NT2/D1 (cell line): ENCODE measurements around the gene TMEM45A.
"Not testable (repeated sequence)": the region's sequence is repeated elsewhere in the genome, so short reads cannot be mapped to it uniquely, and the experiment has no call there.

Experiments used
- DNase-seq: peaks from one replicate; pipeline ENCODE4 v3.0.0-alpha.2; 2011; ENCODE audit warnings: low read depth, low spot score
- H3K27me3 ChIP-seq: 2 replicates; pipeline ENCODE4 v1.6.0; 2011; ENCODE audit warnings: mild to moderate bottlenecking; ENCODE audit not compliant: insufficient read length, insufficient read depth
- H3K36me3 ChIP-seq: 2 replicates; pipeline ENCODE4 v1.6.1; 2011; ENCODE audit warnings: mild to moderate bottlenecking, low read length, mixed read lengths; ENCODE audit not compliant: insufficient read depth, insufficient read length
- H3K4me1 ChIP-seq: 2 replicates; pipeline ENCODE4 v1.5.1; 2011; ENCODE audit not compliant: insufficient read depth, insufficient read length
- H3K4me3 ChIP-seq: 2 replicates; pipeline ENCODE4 v1.5.1; 2011; ENCODE audit warnings: low read depth; ENCODE audit not compliant: insufficient read length
- H3K9ac ChIP-seq: 2 replicates; pipeline ENCODE4 v1.6.0; 2011; ENCODE audit warnings: low read depth; ENCODE audit not compliant: insufficient read length
- H3K9me3 ChIP-seq: 2 replicates; pipeline ENCODE4 v1.5.1; 2011; ENCODE audit warnings: mild to moderate bottlenecking, low read length; ENCODE audit not compliant: insufficient read depth
- SUZ12 ChIP-seq: IDR thresholded peaks from 2 replicates; pipeline ENCODE4 v1.6.1; 2011; ENCODE audit not compliant: insufficient read length, insufficient read depth; ENCODE audit errors: extremely low read depth
- YY1 ChIP-seq: IDR thresholded peaks from 2 replicates; pipeline ENCODE4 v1.6.1; 2011; ENCODE audit not compliant: insufficient read length, insufficient read depth
- ZNF274 ChIP-seq: IDR thresholded peaks from 2 replicates; pipeline ENCODE4 v1.6.1; 2011; ENCODE audit warnings: mild to moderate bottlenecking, low read depth, low read length

The TMEM45A gene

DNA sequence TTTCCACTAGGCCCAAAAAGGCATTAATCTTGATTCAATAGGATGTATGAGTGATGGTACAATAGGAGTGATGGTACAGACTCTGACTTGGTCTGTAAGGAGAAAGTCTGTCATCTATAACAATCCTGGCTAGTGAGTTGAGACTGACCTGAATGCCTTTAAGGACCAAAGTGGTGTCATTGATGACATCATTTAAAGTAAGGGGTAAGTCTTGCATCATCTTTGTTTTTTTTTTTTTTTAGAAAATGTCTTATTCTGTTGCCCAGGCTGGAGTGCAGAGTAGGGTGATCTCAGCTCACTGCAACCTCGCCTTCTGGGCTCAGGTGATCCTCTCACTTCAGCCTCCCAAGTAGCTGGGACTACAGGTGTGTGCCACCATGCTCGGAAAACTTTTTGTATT lies 5.6 kb upstream of the TMEM45A start:
- TF ChIP-seq ZNF274, result no peak
- TF ChIP-seq YY1, result no peak
- TF ChIP-seq SUZ12, result no peak
- H3K9me3 ChIP-seq, result no peaks in the 10 kb centered on the region
- no peaks in the 10 kb centered on the region for H3K36me3 ChIP-seq

DNA sequence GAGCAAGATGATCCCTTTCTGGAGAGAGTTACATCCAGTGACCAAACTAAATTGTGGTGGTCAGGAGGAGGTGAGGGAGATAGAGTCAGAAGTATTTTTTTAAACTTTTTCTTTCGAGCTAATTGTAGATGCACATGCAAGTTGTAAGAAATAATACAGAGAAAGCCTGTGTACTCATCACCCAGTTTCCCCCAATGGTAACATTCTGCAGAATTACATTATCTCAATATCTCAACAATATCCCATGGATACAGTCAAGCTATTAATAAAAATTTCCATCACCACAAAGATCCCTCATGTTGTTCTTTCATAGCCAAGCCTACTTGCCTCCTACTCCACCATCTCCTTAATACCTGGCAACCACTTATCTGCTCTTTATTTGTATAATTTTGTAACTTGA lies 3.3 kb upstream of the TMEM45A start:
- TF ChIP-seq SUZ12, result no peak
- no peak for TF ChIP-seq ZNF274
- H3K4me3 ChIP-seq, result no peak overlapping the region
- no peaks in the 10 kb centered on the region for H3K36me3 ChIP-seq
- H3K9ac ChIP-seq, result no peak overlapping the region
- DNase-seq, result no peak
- H3K9me3 ChIP-seq, result no peaks in the 10 kb centered on the region
- H3K27me3 ChIP-seq, result no peaks in the 10 kb centered on the region
- H3K4me1 ChIP-seq, result no peaks in the 10 kb centered on the region

More for the DNA sequence above, 5.6 kb upstream of the TMEM45A start:
- H3K4me1 ChIP-seq, result no peaks in the 10 kb centered on the region
- no peak overlapping the region for H3K9ac ChIP-seq
- H3K27me3 ChIP-seq, result no peaks in the 10 kb centered on the region
- no peak for DNase-seq
- H3K4me3 ChIP-seq, result no peak overlapping the region

DNA sequence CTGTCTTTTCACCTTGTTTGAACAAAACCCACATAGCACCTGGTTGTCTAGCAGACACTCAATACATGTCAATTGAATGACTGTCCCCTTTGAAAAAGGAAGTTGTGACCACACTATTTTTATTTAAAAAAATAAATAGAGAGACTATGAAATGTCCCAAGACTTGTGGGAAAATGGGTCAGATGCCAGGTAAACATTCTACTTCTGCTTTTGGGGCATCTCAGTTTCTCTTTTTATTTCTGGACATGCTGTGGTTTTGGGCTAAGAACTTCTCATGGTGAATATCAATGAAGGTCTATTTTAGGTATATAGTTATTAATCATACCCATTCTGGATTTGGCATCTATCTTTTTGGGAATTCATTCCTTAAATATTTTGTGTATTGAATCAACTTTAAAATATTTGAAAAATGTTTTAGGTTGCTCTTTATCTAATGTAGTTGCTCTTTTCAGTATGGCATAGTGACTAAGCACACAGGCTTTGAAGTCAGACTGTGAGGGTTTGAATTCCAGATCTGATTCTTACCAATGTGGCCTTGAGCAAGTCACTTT lies 4.4 kb downstream of the TMEM45A start:
- Histone ChIP-seq H3K9me3 (no peaks in the 10 kb centered on the region), H3K9ac (no peak overlapping the region), H3K36me3 (no peaks in the 10 kb centered on the region), H3K27me3 (no peaks in the 10 kb centered on the region), H3K4me1 (no peaks in the 10 kb centered on the region), H3K4me3 (no peak overlapping the region)
- no peak for TF ChIP-seq SUZ12
- TF ChIP-seq YY1, result no peak
- TF ChIP-seq ZNF274, result no peak
- no peak for DNase-seq

DNA sequence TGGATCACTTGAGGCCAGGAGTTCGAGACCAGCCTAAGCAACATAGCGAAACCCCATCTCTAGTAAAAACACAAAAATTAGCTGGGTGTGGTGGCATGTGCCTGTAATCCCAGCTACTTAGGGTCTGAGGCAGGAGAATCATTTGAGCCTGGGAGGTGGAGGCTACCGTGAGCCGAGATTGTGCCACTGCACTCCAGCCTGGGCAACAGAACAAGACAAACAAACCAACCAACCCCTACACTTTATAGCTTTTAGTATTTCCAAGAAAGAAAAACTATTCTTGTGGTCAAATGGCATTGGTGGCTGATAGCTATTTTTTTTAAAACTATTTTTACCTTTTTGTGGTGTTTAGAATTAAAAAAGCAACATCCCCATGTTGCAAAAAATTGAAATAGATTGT lies 7.2 kb downstream of the TMEM45A start:
- no peaks in the 10 kb centered on the region for H3K4me1 ChIP-seq
- no peaks in the 10 kb centered on the region for H3K27me3 ChIP-seq
- no peak overlapping the region for H3K4me3 ChIP-seq
- no peaks in the 10 kb centered on the region for H3K9me3 ChIP-seq
- no peak overlapping the region for H3K9ac ChIP-seq
- no peak for DNase-seq
- TF ChIP-seq SUZ12 (no peak), ZNF274 (no peak), YY1 (no peak)
- H3K36me3 ChIP-seq, result no peaks in the 10 kb centered on the region

DNA sequence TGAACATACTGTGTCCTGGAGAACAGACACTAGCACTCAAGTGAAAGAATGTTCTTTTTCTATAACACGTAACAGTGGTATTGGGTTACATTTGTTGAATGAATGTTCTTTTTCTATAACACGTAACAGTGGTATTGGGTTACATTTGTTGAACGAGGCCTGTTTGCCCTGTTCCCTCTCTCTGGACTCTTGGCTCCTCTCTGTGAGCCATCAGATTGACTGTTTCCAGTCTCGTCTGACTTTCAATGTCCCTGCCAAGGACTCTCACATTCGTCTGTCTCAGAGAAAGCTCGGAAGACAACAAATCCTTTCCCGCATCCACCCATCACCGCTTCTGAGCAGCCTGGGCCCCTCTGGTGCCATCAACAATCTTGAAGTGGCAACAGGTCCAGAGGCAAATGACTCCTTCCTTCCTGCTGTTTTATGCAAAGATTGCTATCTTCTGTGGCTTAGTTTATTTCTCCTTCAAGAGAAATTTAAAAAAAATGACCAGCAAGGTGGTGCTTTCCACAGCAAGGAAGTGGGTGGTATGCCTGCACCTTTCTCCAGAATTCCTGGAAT lies 8.0 kb downstream of the TMEM45A start:
- Histone ChIP-seq H3K4me1 (no peaks in the 10 kb centered on the region), H3K4me3 (no peak overlapping the region), H3K9me3 (no peaks in the 10 kb centered on the region), H3K27me3 (no peaks in the 10 kb centered on the region), H3K9ac (no peak overlapping the region), H3K36me3 (no peaks in the 10 kb centered on the region)
- peak; percentile 8 for DNase-seq
- no peak for TF ChIP-seq ZNF274
- TF ChIP-seq YY1, result no peak
- no peak for TF ChIP-seq SUZ12

DNA sequence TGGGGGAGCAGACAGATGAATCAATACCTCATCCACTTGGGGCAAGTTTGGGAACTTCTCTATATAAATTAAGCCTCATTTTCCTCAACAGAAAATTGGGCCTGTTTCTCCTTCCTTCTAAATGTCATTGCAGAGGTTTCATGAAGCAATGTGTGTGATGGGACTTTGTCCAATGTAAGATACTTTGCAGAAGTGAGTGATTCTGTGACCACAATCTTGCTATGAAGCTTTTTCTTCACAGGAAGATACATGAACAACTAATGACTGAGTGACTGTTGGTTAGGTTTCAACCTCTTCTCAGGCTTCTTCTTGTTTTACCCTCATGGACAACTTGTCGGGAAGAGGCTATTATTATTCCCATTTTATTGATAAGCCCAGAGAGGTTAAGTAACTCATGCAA lies 11.0 kb downstream of the TMEM45A start:
- Histone ChIP-seq H3K27me3 (no peaks in the 10 kb centered on the region), H3K4me1 (no peaks in the 10 kb centered on the region), H3K9me3 (peaks cover 4% of the 10 kb centered on the region; the same call in 1 of the 2 replicates), H3K4me3 (no peak overlapping the region), H3K36me3 (no peaks in the 10 kb centered on the region), H3K9ac (no peak overlapping the region)
- DNase-seq, result no peak
- no peak for TF ChIP-seq ZNF274
- no peak for TF ChIP-seq SUZ12
- TF ChIP-seq YY1, result no peak

DNA sequence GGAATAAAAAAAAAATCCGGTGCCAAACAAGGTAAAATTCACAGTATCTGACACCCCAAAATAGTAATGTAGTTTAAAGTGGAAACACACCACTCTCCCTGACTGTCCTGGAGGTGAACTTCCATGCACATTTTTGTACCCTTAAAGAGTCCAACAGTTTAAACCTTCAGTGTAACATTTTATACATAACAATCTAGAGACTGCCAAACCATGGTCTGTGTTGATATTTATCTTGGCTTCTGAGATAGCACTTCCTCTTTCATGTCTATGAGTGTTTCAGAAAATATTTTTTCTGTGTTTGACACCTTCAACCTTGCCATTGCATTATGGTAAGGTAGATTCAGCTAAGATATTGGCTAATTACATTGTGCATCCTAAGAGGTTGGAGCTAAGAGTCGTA lies 13.9 kb downstream of the TMEM45A start:
- no peaks in the 10 kb centered on the region for H3K4me1 ChIP-seq
- no peaks in the 10 kb centered on the region for H3K27me3 ChIP-seq
- H3K9ac ChIP-seq, result no peak overlapping the region
- TF ChIP-seq SUZ12 (no peak), ZNF274 (no peak), YY1 (no peak)
- peaks cover 13% of the 10 kb centered on the region for H3K9me3 ChIP-seq
- H3K4me3 ChIP-seq, result no peak overlapping the region
- no peaks in the 10 kb centered on the region for H3K36me3 ChIP-seq
- DNase-seq, result no peak

DNA sequence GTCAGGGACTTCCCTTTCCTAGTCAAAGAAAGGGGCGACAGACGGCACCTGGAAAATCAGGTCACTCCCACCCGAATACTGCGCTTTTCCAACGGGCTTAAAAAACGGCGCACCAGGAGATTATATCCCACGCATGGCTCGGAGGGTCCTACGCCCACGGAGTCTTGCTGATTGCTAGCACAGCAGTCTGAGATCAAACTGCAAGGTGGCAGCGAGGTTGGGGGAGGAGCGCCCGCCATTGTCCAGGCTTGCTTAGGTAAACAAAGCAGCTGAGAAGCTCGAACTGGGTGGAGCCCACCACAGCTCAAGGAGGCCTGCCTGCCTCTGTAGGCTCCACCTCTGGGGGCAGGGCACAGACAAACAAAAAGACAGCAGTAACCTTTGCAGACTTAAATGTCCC lies 17.4 kb downstream of the TMEM45A start:
- not testable (repeated sequence) for H3K27me3 ChIP-seq, DNase-seq, H3K4me1 ChIP-seq, H3K36me3 ChIP-seq, H3K9ac ChIP-seq, H3K4me3 ChIP-seq
- H3K9me3 ChIP-seq, result peaks cover 13% of the 10 kb centered on the region
